ENCODE measurements around the gene TAGLN.
A peak's percentile ranks its signal among the peaks of the same experiment; 100 is the strongest.

The TAGLN gene

DNA sequence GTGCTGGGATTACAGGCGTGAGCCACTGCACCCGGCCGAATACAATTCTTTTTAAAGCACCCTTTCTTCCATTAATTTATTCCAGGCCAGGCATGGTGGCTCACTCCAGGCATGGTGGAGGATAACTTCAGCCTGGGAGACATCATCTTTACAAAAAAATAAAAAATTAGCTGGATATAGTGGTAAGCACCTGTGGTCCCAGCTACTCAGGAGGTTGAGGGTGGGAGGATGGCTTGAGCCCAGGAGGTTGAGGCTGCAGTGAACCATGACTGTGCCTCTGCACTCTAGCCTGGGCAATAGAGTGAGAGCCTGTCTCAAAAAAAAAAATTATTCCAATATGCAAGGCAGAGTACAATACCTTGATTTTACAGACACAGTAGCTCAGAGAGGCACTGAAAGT lies 11.4 kb downstream of the TAGLN start:
- no peak overlapping the region for H3K4me3 ChIP-seq (ENCODE audit: severe bottlenecking)
- no peak for TF ChIP-seq CTCF (IDR thresholded peaks at IDR 0.05; ENCODE audit: poor library complexity, severe bottlenecking)
- no peaks in the 10 kb centered on the region for H3K4me1 ChIP-seq (ENCODE audit: insufficient read depth, poor library complexity, severe bottlenecking)
- no peak overlapping the region for H3K27ac ChIP-seq (ENCODE audit: poor library complexity, severe bottlenecking)
- peaks cover 15% of the 10 kb centered on the region; the same call in 1 of the 2 replicates for H3K36me3 ChIP-seq (ENCODE audit: low read depth)
- DNase-seq (ENCODE audit: low spot score) (no peak), ATAC-seq (ENCODE audit: low read depth) (no peak)
- H3K27me3 ChIP-seq (ENCODE audit: insufficient read depth, poor library complexity, severe bottlenecking): no peaks in the 10 kb centered on the region
- H3K9me3 ChIP-seq (ENCODE audit: severe bottlenecking): no peaks in the 10 kb centered on the region

GRCh38 chr11:117212697-117213355 lies 13.7 kb downstream of the TAGLN start:
- TF ChIP-seq CTCF (IDR thresholded peaks at IDR 0.05; ENCODE audit: poor library complexity, severe bottlenecking): no peak
- no peak for DNase-seq (ENCODE audit: low spot score)
- Histone ChIP-seq H3K4me3 (ENCODE audit: severe bottlenecking) (no peak overlapping the region), H3K4me1 (ENCODE audit: insufficient read depth, poor library complexity, severe bottlenecking) (no peaks in the 10 kb centered on the region), H3K9me3 (ENCODE audit: severe bottlenecking) (no peaks in the 10 kb centered on the region), H3K36me3 (ENCODE audit: low read depth) (peaks cover 22% of the 10 kb centered on the region), H3K27me3 (ENCODE audit: insufficient read depth, poor library complexity, severe bottlenecking) (no peaks in the 10 kb centered on the region), H3K27ac (ENCODE audit: poor library complexity, severe bottlenecking) (no peak overlapping the region)
- no peak for ATAC-seq (ENCODE audit: low read depth)

GRCh38 chr11:117214404-117215110 lies 15.4 kb downstream of the TAGLN start:
- no peaks in the 10 kb centered on the region for H3K4me1 ChIP-seq (ENCODE audit: insufficient read depth, poor library complexity, severe bottlenecking)
- no peaks in the 10 kb centered on the region for H3K27me3 ChIP-seq (ENCODE audit: insufficient read depth, poor library complexity, severe bottlenecking)
- DNase-seq (ENCODE audit: low spot score) (no peak), ATAC-seq (ENCODE audit: low read depth) (no peak)
- no peak for TF ChIP-seq CTCF (IDR thresholded peaks at IDR 0.05; ENCODE audit: poor library complexity, severe bottlenecking)
- no peaks in the 10 kb centered on the region for H3K9me3 ChIP-seq (ENCODE audit: severe bottlenecking)
- no peak overlapping the region for H3K27ac ChIP-seq (ENCODE audit: poor library complexity, severe bottlenecking)
- H3K4me3 ChIP-seq (ENCODE audit: severe bottlenecking): no peak overlapping the region
- H3K36me3 ChIP-seq (ENCODE audit: low read depth): peaks cover 37% of the 10 kb centered on the region

- peaks cover 42% of the 10 kb centered on the region for H3K36me3 ChIP-seq (ENCODE audit: low read depth)
- ATAC-seq (ENCODE audit: low read depth) (no peak), DNase-seq (ENCODE audit: low spot score) (peak; percentile 24)
- no peaks in the 10 kb centered on the region for H3K27me3 ChIP-seq (ENCODE audit: insufficient read depth, poor library complexity, severe bottlenecking)
- no peak for TF ChIP-seq CTCF (IDR thresholded peaks at IDR 0.05; ENCODE audit: poor library complexity, severe bottlenecking)
- H3K4me1 ChIP-seq (ENCODE audit: insufficient read depth, poor library complexity, severe bottlenecking): no peaks in the 10 kb centered on the region
- H3K4me3 ChIP-seq (ENCODE audit: severe bottlenecking): no peak overlapping the region
- no peak overlapping the region for H3K27ac ChIP-seq (ENCODE audit: poor library complexity, severe bottlenecking)
- no peaks in the 10 kb centered on the region for H3K9me3 ChIP-seq (ENCODE audit: severe bottlenecking)
These were observed 18.2 kb downstream of the TAGLN start for GRCh38 chr11:117217141-117218084.

Data from RWPE2 (cell line).